ENCODE measurements around the gene BCL2.

Gene BCL2

GRCh38 chr18:63140038-63140450, 179.5 kb downstream of the BCL2 start:
- DNase-seq (ENCODE audit: low spot score) = no peak

GRCh38 chr18:63138436-63139340, 180.9 kb downstream of the BCL2 start:
- DNase-seq (ENCODE audit: low spot score) = no peak

GRCh38 chr18:63137999-63138435, 181.6 kb downstream of the BCL2 start:
- DNase-seq (ENCODE audit: low spot score) = no peak

GRCh38 chr18:63135101-63135500, 184.5 kb downstream of the BCL2 start:
- no peak for DNase-seq (ENCODE audit: low spot score)

GRCh38 chr18:63132819-63133200, 186.8 kb downstream of the BCL2 start:
- no peak for DNase-seq (ENCODE audit: low spot score)

- DNase-seq (ENCODE audit: low spot score) = no peak
Observed at GRCh38 chr18:63131959-63132818, 187.4 kb downstream of the BCL2 start.

GRCh38 chr18:63131106-63131958, 188.2 kb downstream of the BCL2 start:
- DNase-seq (ENCODE audit: low spot score) = no peak

GRCh38 chr18:63130176-63130575, 189.4 kb downstream of the BCL2 start:
- no peak for DNase-seq (ENCODE audit: low spot score)

- DNase-seq (ENCODE audit: low spot score) = no peak
Observed at GRCh38 chr18:63128237-63128974, 191.2 kb downstream of the BCL2 start.

GRCh38 chr18:63126134-63127069, 193.2 kb downstream of the BCL2 start:
- no peak for DNase-seq (ENCODE audit: low spot score)

- no peak for DNase-seq (ENCODE audit: low spot score)
Observed at GRCh38 chr18:63120620-63121019, 198.9 kb downstream of the BCL2 start.

GRCh38 chr18:63119647-63120046, 199.9 kb downstream of the BCL2 start:
- DNase-seq (ENCODE audit: low spot score) = no peak

GRCh38 chr18:63113899-63114565, 205.5 kb downstream of the BCL2 start:
- DNase-seq (ENCODE audit: low spot score) = no peak

- no peak for DNase-seq (ENCODE audit: low spot score)
Observed at GRCh38 chr18:63112706-63113105, 206.9 kb downstream of the BCL2 start.

- no peak for DNase-seq (ENCODE audit: low spot score)
Observed at GRCh38 chr18:63111671-63112402, 207.7 kb downstream of the BCL2 start.

GRCh38 chr18:63109802-63110201, 209.8 kb downstream of the BCL2 start:
- DNase-seq (ENCODE audit: low spot score) = no peak

- DNase-seq (ENCODE audit: low spot score) = no peak
Observed at GRCh38 chr18:63109022-63109421, 210.5 kb downstream of the BCL2 start.

GRCh38 chr18:63107931-63108330, 211.6 kb downstream of the BCL2 start:
- DNase-seq (ENCODE audit: low spot score) = no peak

Data from left forelimb (tissue), 1 donor.